HepG2 (cell line): ENCODE data around the gene POLN. TPM values are rescaled to one million over a fixed set of nuclear protein-coding genes. Genes with fewer than 3 reads are reported as not detected.

Experiments
- CHD4 ChIP-seq: fragments of 200-600 bp; sonication (generic); IDR thresholded peaks from 2 replicates; pipeline ENCODE4 v1.7.0; 2017; ENCODE audit warnings: mild to moderate bottlenecking, low read length, borderline replicate concordance
- ELF4 ChIP-seq: sonication (generic); formaldehyde crosslinking; IDR thresholded peaks from 2 replicates; pipeline ENCODE4 v1.5.0; 2020; ENCODE audit warnings: missing genetic modification reagents, mild to moderate bottlenecking, moderate library complexity, borderline replicate concordance
- HMG20B ChIP-seq: conservative IDR thresholded peaks from 2 replicates; pipeline ENCODE4 v1.6.1; 2016; ENCODE audit warnings: missing genetic modification reagents, missing compliant biosample characterization
- KLF15 ChIP-seq: sonication (generic); formaldehyde crosslinking; IDR thresholded peaks from 2 replicates; pipeline ENCODE4 v1.8.1; 2023; ENCODE audit warnings: borderline replicate concordance, mild to moderate bottlenecking, inconsistent platforms, missing genetic modification reagents, mixed read lengths
- KLF9 ChIP-seq: IDR thresholded peaks from 2 replicates; pipeline ENCODE4 v1.6.1; 2016; ENCODE audit warnings: low read depth
- NCOR1 ChIP-seq: fragments of 200-600 bp; sonication (generic); IDR thresholded peaks from 2 replicates; pipeline ENCODE4 v1.7.0; 2017; ENCODE audit warnings: antibody characterized with exemption, low read length, borderline replicate concordance
- PCBP1 ChIP-seq: fragments of 200-400 bp; formaldehyde crosslinking; IDR thresholded peaks from 2 replicates; pipeline ENCODE4 v1.6.1; 2017; ENCODE audit warnings: mild to moderate bottlenecking, low read depth, low read length, borderline replicate concordance
- RAD51 ChIP-seq: fragments of 450-650 bp; IDR thresholded peaks from 2 replicates; pipeline ENCODE4 v1.6.1; 2016; ENCODE audit warnings: borderline replicate concordance
- REPIN1 ChIP-seq: sonication (generic); formaldehyde crosslinking; IDR thresholded peaks from 2 replicates; pipeline ENCODE4 v1.8.0; 2022; ENCODE audit warnings: missing genetic modification reagents, low read depth, mild to moderate bottlenecking, borderline replicate concordance
- SOX6 ChIP-seq, 2 experiments: fragments of 450-650 bp in 1 of 2; sonication (generic) in 1 of 2; formaldehyde crosslinking in 1 of 2; IDR thresholded peaks; 2 replicates each; pipeline versions ENCODE4 v1.4.0 to v1.6.1; 2017 to 2020; ENCODE audit warnings: antibody characterized with exemption in 1 of 2, mild to moderate bottlenecking in 1 of 2, missing genetic modification reagents in 1 of 2
- ZNF549 ChIP-seq: sonication (generic); formaldehyde crosslinking; IDR thresholded peaks from 2 replicates; pipeline ENCODE4 v1.5.0; 2020; ENCODE audit warnings: missing genetic modification reagents
- ZNF558 ChIP-seq: sonication (generic); formaldehyde crosslinking; IDR thresholded peaks from 2 replicates; pipeline ENCODE4 v1.9.0; 2022; ENCODE audit warnings: mild to moderate bottlenecking, missing genetic modification reagents, borderline replicate concordance
- ZNF598 ChIP-seq: sonication (generic); formaldehyde crosslinking; IDR thresholded peaks from 2 replicates; pipeline ENCODE4 v1.5.1; 2020; ENCODE audit warnings: mild to moderate bottlenecking, missing genetic modification reagents, borderline replicate concordance
- ZNF672 ChIP-seq: sonication (generic); formaldehyde crosslinking; IDR thresholded peaks from 2 replicates; pipeline ENCODE4 v1.8.1; 2022; ENCODE audit warnings: missing genetic modification reagents
- ZNF777 ChIP-seq: sonication (generic); formaldehyde crosslinking; IDR thresholded peaks from 2 replicates; pipeline ENCODE4 v1.4.0; 2020; ENCODE audit warnings: missing genetic modification reagents
- polyA plus RNA-seq, 8 experiments: library from polyadenylated mRNA; depleted of rRNA in 3 of 8; stranded (reverse) in 7 of 8; unstranded in 1 of 8; fragments of >200 nt; fragmentation: Illumina TruSeq in 4 of 8; extraction: Trizol in 4 of 8; gene quantifications; 2 replicates each; pipeline versions ENCODE4 v1.2.1 to v1.2.3, GENCODE V29; 2011 to 2016; ENCODE audit warnings: low read depth in 4 of 8, missing spikeins in 1 of 8, mixed read lengths in 1 of 8; ENCODE audit not compliant: insufficient read depth in 1 of 8
- total RNA-seq, 5 experiments: library from RNA; depleted of rRNA; stranded (reverse); fragments of >200 nt; fragmentation: Illumina TruSeq; extraction: Trizol; gene quantifications; 2 replicates each; pipeline ENCODE4 v1.2.3, GENCODE V29; 2016; ENCODE audit warnings: low read depth in 1 of 5
- TF ChIP-seq, protein P1 (sequence below): sonication (generic); formaldehyde crosslinking; IDR thresholded peaks from 2 replicates; pipeline ENCODE4 v1.4.0; 2020; ENCODE audit warnings: missing genetic modification reagents, borderline replicate concordance
- TF ChIP-seq, protein P2 (sequence below): sonication (generic); formaldehyde crosslinking; IDR thresholded peaks from 2 replicates; pipeline ENCODE4 v1.4.0; 2020; ENCODE audit warnings: missing genetic modification reagents, borderline replicate concordance
- TF ChIP-seq, protein P3 (sequence below): sonication (generic); formaldehyde crosslinking; IDR thresholded peaks from 2 replicates; pipeline ENCODE4 v1.8.0; 2022; ENCODE audit warnings: mild to moderate bottlenecking, missing genetic modification reagents, borderline replicate concordance
- TF ChIP-seq, protein P4 (sequence below): sonication (generic); formaldehyde crosslinking; IDR thresholded peaks from 2 replicates; pipeline ENCODE4 v1.8.0; 2022; ENCODE audit warnings: missing genetic modification reagents, mild to moderate bottlenecking, borderline replicate concordance

POLN gene
- total and polyA plus RNA-seq, 2 of the 13 experiments (the other 11 are each of a cell fraction or from before 2014, with no cell fraction given), result 0.93 to 1.5 TPM

DNA sequence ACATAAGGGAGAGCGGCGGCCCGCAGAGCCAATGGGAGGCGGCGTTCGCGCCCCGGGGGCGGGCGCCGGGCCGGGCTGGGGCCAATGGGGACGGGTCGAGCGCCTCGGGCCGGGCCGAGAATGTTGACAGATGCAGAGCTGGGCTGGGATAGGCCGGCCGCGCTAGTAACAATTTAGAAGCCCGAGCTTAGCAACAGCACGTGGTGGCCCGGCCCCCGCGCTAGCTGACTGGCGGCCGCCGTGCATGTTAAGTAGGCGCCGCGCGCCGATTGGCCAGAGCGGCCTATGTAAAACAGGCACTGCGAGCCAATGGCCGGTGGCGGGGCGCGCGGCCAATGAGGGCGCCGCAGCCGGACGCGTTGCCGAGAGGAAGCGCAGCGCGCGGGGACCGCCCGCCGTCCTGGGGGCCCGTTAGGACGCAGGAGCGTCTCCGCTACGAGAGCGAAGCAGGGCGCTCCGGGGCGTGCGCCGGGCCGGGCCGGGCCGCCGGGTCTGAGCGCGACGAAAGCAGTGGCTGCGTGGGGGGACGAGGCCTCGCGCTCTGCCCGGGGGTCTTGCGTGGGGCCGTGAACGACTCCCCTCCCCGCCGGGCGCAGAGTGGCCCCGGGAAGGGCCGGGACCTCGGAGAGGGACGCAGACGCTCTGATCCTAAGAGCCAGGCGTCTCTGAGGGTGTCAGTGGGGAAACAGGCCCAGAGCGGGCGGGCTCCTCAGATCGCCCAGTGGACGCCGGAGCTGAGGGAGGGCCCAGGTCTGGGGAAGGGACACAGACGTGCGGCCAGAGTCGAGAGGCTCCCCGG lies 20.4 kb upstream of the POLN start (continued):
- TF ChIP-seq, protein P1, sequence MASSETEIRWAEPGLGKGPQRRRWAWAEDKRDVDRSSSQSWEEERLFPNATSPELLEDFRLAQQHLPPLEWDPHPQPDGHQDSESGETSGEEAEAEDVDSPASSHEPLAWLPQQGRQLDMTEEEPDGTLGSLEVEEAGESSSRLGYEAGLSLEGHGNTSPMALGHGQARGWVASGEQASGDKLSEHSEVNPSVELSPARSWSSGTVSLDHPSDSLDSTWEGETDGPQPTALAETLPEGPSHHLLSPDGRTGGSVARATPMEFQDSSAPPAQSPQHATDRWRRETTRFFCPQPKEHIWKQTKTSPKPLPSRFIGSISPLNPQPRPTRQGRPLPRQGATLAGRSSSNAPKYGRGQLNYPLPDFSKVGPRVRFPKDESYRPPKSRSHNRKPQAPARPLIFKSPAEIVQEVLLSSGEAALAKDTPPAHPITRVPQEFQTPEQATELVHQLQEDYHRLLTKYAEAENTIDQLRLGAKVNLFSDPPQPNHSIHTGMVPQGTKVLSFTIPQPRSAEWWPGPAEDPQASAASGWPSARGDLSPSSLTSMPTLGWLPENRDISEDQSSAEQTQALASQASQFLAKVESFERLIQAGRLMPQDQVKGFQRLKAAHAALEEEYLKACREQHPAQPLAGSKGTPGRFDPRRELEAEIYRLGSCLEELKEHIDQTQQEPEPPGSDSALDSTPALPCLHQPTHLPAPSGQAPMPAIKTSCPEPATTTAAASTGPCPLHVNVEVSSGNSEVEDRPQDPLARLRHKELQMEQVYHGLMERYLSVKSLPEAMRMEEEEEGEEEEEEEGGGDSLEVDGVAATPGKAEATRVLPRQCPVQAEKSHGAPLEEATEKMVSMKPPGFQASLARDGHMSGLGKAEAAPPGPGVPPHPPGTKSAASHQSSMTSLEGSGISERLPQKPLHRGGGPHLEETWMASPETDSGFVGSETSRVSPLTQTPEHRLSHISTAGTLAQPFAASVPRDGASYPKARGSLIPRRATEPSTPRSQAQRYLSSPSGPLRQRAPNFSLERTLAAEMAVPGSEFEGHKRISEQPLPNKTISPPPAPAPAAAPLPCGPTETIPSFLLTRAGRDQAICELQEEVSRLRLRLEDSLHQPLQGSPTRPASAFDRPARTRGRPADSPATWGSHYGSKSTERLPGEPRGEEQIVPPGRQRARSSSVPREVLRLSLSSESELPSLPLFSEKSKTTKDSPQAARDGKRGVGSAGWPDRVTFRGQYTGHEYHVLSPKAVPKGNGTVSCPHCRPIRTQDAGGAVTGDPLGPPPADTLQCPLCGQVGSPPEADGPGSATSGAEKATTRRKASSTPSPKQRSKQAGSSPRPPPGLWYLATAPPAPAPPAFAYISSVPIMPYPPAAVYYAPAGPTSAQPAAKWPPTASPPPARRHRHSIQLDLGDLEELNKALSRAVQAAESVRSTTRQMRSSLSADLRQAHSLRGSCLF (CRISPR knock-in tag), result no peak
- TF ChIP-seq ZNF598 (CRISPR knock-in tag), result 0 out of 2 replicates have a peak, but pooled peaks have one; percentile 83
- TF ChIP-seq ZNF549 (CRISPR knock-in tag), result no peak
- TF ChIP-seq KLF15 (CRISPR knock-in tag), result 0 out of 2 replicates have a peak, but pooled peaks have one; percentile 33
- no peak for TF ChIP-seq SOX6 (IDR thresholded peaks at IDR 0.05)
- peak; percentile 38; the same call in 1 of the 2 replicates for TF ChIP-seq SOX6 (CRISPR knock-in tag; IDR thresholded peaks at IDR 0.05)
- no peak for TF ChIP-seq CHD4
- TF ChIP-seq RAD51, result no peak
- TF ChIP-seq ZNF672 (CRISPR knock-in tag), result no peak
- TF ChIP-seq ELF4, result no peak
- peak; percentile 83 for TF ChIP-seq ZNF777 (CRISPR knock-in tag)
- TF ChIP-seq PCBP1, result no peak
- TF ChIP-seq, protein P2, sequence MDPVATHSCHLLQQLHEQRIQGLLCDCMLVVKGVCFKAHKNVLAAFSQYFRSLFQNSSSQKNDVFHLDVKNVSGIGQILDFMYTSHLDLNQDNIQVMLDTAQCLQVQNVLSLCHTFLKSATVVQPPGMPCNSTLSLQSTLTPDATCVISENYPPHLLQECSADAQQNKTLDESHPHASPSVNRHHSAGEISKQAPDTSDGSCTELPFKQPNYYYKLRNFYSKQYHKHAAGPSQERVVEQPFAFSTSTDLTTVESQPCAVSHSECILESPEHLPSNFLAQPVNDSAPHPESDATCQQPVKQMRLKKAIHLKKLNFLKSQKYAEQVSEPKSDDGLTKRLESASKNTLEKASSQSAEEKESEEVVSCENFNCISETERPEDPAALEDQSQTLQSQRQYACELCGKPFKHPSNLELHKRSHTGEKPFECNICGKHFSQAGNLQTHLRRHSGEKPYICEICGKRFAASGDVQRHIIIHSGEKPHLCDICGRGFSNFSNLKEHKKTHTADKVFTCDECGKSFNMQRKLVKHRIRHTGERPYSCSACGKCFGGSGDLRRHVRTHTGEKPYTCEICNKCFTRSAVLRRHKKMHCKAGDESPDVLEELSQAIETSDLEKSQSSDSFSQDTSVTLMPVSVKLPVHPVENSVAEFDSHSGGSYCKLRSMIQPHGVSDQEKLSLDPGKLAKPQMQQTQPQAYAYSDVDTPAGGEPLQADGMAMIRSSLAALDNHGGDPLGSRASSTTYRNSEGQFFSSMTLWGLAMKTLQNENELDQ (CRISPR knock-in tag), result no peak
- TF ChIP-seq, protein P3, sequence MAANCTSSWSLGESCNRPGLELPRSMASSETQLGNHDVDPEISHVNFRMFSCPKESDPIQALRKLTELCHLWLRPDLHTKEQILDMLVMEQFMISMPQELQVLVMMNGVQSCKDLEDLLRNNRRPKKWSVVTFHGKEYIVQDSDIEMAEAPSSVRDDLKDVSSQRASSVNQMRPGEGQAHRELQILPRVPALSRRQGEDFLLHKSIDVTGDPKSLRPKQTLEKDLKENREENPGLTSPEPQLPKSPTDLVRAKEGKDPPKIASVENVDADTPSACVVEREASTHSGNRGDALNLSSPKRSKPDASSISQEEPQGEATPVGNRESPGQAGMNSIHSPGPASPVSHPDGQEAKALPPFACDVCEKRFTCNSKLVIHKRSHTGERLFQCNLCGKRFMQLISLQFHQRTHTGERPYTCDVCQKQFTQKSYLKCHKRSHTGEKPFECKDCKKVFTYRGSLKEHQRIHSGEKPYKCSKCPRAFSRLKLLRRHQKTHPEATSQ, result no peak
- TF ChIP-seq REPIN1 (CRISPR knock-in tag), result peak; percentile 90
- no peak for TF ChIP-seq ZNF558
- no peak for TF ChIP-seq KLF9 (CRISPR knock-in tag)
- TF ChIP-seq, protein P4, sequence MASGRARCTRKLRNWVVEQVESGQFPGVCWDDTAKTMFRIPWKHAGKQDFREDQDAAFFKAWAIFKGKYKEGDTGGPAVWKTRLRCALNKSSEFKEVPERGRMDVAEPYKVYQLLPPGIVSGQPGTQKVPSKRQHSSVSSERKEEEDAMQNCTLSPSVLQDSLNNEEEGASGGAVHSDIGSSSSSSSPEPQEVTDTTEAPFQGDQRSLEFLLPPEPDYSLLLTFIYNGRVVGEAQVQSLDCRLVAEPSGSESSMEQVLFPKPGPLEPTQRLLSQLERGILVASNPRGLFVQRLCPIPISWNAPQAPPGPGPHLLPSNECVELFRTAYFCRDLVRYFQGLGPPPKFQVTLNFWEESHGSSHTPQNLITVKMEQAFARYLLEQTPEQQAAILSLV (CRISPR knock-in tag), result peak; percentile 94
- TF ChIP-seq HMG20B (CRISPR knock-in tag), result no peak
- no peak for TF ChIP-seq NCOR1
